ENCODE data around the gene OR4D2.
"Not testable (repeated sequence)": the region's sequence is repeated elsewhere in the genome, so short reads cannot be mapped to it uniquely, and the experiment has no call there.

The OR4D2 gene

DNA sequence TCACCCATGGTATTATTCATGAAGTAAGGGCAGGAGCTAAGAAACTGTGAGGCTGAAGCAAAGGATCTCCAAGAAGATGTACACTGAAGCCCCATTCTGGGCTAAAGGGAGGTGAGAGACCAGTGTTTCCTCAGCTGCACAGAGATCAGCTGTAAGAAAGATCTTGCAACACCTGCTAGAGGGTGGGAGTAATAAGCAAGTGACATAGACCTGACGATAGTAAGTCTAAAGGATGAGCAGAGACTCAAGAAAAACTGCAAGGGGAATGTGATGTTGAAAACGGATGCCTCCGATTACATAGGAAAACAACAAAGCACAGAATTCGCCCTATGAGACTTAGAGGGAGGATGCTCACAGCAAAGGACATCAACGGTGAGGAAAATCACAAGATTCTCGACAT is at the start of gene OR4D2:
Gene OR4D2, plus strand, starts transcription at position 301 of the 400 bp plus-strand sequence. CDS start 2,674 bp downstream, outside the sequence.
- DNase-seq: no peak

DNA sequence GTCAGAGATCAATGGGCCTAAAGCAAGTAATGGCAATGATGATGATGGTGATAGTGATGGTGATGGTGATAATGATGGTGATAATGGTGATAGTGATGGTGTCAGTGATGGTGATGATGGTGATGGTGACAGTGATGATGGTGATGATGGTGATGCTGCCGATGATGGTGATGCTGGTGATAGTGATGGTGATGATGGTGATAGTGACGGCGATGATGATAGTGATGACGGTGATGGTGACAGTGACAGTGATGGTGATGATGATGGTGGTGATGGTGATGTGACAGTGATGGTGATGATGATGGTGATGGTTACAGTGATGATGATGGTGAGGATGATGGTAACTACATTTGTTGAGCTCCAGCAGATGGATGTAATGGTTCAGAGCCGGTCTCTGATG is 49.4 kb upstream of the OR4D2 start:
- DNase-seq: no peak

DNA sequence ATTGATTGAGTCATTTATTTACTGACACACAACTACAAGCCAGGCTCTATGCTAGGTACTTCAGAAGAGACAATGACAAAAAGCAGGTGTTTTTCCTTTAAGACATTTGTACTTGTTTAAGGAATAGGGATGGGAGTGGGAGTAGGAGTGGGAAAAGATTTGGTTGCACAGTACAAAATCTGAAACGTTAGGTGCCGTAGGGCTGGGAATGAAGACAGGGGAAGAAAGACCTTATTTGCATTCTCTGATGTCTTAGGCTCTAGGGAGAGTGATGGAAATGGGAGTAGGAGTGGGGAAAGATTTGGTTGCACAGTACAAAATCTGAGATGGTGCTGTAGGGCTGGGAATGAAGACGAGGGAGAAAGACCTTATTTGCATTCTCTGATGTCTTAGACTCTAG is 47.3 kb upstream of the OR4D2 start:
- DNase-seq: no peak

DNA sequence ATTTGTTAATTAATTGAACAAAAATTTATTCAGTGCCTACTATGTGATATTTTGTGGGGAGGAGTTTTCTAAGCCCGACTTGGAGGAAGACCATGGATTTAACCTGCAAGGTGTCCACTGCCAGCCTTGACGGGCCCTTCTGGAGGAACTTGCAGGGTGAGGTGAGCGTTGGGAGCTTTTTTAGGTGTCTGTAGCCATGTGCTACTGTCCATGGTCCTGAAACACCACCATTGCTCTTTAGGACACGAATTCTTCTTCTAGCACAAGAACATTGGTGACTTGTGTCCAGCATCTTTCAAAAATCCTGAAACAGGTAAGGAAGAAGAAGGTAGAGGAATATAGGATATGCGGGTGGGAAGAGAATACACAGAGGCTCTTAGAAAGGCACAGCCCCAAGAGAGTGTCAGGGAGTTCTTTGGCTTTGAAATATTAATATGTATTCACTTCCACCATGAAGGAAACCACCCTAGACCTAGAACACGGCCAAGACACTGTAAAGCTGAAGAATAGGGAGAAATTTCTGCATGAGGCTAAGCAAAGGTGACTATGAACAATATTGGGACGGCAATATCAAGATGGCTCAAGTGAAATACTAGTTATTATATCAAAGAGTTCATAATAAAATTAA is 46.5 kb upstream of the OR4D2 start:
- peak; percentile 62 for DNase-seq

DNA sequence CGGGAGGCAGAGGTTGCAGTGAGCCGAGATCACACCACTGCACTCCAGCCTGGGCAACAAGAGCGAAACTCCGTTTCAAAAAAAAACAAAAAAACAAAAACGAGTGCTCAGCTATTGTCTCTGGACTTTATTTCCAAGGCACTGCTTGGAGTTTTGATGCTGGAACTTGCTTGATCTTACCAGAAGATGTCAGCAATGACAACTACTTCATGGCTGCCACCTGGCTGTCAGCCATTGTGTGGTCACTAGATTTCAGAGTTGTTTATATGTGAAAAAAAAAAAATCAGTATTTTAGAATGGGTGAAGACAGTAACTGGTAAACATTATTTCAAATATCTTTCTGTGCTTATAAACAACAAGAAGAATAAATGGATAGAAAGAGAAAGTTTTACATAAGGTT is 44.9 kb upstream of the OR4D2 start:
- DNase-seq: peak; percentile 75

DNA sequence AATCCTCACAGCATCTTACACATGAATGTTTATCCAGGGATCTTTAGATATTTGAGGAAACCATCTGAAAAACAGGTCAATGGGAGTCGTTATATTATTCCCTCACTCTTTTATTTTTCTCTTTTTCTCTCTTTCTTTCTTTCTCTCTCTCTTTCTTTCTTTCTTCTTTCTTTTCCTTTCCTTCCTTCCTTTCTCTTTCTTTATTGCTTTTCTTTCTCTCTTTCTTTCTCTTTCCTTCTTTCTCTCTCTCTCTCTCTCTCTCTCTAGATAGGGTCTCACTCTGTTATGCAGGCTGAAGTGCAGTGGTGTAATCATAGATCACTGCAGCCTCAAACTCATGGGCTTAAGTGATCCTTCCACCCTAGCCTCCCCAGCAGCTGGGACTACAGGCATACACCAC is 38.9 kb upstream of the OR4D2 start:
- DNase-seq: no peak

DNA sequence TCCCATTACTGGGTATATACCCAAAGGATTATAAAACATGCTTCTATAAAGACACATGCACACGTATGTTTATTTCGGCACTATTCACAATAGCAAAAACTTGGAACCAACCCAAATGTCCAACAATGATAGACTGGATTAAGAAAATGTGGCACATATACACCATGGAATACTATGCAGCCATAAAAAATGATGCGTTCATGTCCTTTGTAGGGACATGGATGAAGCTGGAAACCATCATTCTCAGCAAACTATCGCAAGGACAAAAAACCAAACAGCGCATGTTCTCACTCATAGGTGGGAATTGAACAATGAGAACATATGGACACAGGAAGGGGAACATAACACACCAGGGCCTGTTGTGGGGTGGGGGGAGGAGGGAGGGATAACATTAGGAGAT is 34.1 kb upstream of the OR4D2 start:
- DNase-seq: not testable (repeated sequence)

DNA sequence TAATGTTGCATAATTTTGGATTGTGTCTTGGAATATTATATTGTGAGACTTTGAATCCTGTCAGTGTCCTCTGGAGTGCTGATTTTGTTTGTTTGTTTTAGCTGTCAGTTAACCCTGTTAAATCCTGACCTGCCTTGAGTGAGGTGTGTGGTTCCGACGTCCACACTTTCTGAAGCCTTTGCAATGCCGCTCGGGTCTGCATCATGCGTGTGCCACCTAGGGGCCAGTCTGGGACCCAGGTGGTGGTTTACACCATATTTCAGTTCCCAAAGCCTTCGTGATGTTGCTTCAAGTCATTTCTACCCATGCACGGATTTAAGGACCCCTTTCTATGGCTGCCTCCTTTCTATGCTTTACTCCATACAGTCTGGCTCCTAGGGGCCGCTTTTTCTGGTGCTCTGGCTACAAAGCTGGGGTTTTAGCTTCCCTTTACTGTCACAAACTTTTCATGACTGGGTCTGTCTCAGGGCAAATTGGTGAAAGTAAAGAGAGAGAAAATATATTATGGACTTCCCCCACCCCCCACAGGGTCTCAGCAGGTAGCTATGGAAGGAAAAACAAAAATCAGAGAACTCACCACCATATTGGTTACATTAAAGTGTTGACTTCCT is 30.0 kb upstream of the OR4D2 start:
- DNase-seq: no peak

DNA sequence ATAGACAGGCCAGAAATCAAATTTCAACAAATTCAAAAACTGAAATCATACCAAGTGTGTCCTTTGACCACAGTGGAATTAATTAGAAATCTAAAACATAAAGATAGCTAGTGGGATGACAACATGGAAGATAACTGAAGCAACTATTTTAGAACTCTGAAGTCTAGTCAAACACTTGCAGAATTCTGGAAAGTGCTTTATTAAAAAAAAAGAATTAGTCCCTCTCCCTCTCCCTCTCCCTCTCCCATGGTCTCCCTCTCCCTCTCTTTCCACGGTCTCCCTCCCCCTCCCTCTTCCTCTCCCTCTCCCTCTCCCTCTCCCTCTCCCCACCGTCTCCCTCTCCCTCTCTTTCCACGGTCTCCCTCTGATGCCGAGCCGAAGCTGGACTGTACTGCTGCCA is 25.3 kb upstream of the OR4D2 start:
- DNase-seq: no peak

DNA sequence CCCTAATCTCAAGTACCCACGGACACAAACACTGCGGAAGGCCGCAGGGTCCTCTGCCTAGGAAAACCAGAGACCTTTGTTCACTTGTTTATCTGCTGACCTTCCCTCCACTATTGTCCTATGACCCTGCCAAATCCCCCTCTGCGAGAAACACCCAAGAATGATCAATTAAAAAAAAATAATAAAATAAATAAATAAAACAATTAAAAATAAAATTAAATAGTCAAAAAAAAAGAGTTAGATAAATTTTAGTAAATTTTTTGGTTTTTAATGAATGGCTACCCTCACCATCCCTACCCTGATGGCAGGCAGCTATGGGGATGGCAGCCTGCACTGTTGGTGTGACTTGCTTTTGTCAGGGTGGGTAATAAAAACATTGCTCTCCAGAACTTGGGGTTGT is 23.4 kb upstream of the OR4D2 start:
- not testable (repeated sequence) for DNase-seq

DNA sequence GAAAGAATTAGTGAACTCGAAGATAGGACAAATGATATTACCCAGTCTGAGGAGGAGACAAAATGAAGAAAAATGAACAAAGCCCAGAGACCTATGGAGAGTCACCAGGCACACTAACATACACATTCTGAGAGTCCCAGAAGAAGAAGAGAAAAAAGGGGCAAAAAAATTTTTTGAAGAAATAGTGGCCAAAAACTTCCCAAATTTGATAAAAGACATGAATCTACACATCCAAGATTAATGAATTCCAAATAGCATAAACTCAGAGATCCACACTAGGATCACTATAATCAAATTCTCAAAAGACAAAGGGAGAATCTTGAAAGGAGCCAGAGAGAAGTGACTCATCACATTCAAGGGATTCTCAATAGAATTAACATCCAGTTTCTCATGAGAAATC is 22.0 kb upstream of the OR4D2 start:
- no peak for DNase-seq

DNA sequence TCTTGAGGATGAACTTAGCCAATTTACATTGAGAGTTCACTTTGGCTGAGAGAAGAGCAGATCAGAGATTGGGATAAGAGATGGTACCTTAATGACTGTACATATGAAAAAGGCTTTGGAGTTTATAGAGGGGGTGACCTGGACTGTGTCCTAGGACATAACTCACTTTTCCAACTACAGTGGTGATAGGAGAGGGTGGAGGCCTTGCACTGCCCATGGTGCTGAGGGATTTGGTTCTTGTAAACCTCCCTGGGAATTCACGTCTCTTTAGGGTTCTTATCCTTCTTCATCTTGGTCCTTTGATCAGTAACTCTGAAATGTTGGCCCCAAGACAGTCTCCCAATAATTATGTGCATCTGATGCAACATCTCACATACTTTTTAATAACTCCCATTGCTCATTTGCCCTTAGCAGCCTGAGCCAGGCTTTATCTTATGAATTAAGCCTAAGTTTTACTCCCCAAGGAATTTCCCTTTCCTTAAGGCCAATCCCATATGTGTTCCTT is 18.8 kb upstream of the OR4D2 start, which contains the start of gene OR4D1:
Gene OR4D1, plus strand, starts transcription at position 455 of the 505 bp plus-strand sequence. CDS start 6,770 bp downstream, outside the sequence.
- DNase-seq: no peak

DNA sequence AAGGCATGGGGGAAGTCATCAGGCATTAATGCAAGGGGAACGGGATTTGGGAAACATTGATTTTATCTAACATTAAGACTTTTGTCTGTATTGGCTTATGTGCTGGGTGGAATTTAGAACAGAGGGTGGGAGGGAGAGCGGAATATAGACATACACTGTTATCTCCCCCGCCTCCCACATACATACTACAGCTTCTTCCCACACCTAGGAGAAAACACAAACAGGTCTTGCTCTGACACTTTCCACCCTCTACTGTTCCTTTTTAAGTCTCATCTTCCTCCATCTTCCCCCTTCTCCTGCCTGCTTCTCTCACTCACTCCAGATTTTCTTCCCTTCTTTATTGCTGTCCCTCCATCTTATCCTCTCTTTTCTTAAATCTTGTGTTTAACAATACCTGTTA is 18.2 kb upstream of the OR4D2 start:
- DNase-seq: no peak

DNA sequence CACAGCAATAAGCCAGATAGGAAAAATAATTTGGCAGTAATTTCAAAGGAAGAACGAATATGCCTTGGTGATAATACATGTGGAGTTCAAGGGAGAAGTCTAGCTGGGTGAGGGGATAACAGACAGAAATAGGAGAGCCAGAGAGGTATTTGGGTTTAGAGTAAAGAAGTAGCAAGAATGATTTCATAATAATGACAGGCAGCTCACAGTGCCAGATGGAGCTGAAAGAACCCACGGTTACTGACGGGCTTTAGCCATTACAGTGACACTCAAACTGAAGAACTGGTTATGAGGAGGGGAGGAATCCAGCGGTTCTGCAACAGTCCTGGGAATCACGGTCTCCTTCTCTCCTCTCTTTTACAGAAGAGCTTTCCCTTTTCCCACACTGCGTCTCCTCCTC is 16.4 kb upstream of the OR4D2 start:
- no peak for DNase-seq

DNA sequence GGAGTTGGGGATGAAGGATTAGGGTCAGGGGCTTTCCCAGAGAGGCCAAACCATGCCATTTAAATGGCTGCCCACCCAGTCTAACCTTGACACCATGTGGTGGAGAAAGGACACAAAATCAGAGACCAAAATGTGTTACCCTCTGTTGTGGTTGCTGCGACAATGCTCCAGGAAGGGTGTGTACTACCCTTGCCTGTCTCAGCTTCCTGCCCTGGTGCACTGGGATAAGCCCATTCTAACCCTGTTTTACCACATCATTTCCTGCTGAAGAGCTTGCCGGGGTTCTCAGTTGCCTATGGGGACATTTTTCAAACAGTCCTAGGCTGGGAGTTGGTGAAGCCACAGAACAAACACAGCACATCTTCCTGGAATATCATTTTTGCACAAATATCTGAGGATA is 13.7 kb upstream of the OR4D2 start:
- peak; percentile 86 for DNase-seq

DNA sequence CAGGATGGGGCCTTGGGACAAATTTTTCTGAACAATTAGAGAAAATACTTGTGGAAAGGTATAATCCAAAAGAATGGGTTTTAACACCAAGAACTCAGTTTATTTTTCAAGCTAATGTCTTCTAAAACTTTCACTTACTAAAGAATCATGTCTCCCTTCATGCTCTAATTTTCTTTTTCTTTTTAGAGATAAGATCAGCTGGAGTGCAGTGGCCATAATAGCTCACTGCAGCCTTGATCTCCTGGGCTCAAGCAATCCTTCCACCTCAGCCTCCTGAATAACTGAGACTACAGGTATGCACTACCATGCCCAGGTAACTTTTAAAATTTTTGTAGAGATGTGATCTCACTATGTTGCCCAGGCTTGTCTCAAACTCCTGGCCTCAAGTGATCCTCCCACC is 13.1 kb upstream of the OR4D2 start:
- DNase-seq: peak; percentile 18

DNA sequence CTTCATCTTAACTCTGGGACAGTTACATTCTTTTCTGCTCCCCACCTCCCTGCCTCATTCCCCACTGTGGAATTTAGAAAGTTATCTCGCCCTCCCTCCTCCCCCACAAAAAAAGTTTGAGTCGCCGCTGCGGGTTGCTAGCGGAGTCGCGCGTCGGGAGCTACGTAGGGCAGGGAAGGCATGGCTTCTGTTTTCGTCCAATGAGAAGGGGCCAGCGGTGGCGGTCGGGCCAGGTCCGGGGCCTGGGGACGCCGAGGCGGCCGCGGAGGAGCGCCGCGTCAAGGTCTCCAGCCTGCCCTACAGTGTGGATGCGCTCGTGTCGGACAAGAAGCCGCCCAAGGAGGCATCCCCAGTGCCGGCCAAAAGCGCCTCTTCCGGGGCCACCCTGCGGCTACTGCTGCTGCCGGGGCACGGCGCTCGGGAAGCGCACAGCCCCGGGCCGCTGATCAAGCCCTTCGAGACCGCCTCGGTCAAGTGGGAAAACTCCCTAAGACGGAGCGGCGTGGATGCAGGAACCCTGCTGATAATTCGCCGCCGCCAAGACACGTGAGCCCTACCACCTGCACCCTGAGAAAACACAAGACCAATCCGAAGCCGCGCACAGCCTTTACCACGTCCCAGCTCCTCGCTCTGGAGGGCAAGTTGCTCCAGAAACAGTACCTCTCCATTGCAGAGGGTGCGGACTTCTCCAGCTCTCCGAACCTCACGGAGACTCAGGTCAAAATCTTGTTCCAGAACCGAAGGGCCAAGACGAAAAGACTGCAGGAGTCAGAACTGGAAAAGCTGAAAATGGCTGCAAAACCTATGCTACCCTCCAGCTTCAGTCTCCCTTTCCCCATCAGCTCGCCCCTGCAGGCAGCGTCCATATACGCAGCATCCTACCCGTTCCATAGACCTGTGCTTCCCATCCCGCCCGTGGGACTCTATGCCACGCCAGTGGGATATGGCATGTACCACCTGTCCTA is 9.7 kb upstream of the OR4D2 start:
- DNase-seq: peak; percentile 71

DNA sequence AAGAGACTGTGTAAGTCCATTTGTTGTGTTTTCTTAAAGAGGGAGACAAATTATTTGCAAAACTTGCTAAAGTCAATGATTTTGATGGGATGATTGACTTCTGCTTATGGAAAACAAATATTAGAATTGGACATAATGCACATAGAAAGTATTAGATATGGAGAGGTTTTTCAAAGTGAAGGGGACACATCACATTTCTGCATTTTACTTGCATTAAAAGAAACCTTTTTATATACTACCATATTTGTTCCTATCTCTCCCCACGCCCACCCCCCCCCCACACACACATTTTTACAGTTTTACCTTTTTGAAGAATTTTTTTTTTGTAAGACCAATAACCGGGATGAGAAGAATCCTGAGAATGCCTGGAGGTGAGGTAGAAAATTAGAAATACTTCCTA is 8.6 kb upstream of the OR4D2 start:
- DNase-seq: no peak

DNA sequence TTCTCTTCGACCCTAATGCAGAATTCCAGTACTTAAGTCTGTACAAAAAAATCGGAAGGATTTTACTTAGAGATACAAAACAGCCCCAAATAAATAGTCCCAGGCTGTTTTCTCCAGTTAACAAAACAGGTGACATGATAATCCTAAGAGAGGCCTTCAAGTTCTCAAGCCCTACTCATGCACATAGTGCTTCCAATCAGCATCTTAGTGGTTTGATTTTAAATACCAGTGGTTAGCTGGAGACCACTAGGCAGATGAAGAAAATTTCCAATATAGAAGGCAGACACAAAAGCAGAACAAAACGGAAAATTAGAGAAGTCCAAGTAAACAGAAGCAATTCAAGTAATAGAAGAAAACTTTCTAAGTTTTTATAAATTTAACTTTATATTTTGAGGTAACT is 5.2 kb upstream of the OR4D2 start:
- no peak for DNase-seq

DNA sequence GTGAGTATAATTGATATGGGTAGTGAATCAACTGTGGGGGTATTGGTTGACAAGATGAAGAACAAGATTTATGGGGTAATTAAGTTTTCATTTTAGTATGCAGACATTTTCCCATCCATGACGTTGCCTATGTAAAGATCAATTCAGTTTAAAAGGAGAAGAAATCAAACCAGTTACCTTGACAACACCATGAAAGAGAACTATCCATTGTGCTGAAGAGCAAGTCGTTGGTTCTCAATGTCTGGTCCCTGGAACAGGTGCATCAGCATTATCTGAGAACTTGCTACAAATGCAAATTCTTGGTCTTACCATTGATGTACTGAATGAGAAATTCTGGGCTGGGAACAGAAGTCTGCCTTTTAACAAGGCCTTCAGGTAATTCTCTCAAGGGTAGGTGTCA is 801 bp upstream of the OR4D2 start:
- DNase-seq: no peak

DNA sequence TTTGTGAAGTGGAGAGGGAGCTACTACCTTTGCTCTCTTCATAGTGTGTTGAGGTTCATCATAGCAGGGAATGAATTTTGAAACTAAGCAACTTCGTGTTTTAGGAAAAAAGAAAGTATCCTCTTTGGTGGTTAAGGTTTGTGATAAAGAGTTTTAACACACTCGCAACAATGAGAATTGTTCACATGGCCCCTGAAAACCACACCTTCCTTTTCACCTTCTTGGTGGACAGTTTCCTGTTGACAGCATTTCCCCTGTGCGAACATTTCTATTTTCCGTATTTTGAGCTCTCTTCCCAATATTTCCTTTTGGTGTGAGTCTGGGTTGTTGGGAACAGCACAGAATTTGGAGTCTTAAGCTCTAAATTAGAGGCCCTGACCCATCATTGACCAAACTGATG is 3.8 kb downstream of the OR4D2 start:
- peak; percentile 33 for DNase-seq

DNA sequence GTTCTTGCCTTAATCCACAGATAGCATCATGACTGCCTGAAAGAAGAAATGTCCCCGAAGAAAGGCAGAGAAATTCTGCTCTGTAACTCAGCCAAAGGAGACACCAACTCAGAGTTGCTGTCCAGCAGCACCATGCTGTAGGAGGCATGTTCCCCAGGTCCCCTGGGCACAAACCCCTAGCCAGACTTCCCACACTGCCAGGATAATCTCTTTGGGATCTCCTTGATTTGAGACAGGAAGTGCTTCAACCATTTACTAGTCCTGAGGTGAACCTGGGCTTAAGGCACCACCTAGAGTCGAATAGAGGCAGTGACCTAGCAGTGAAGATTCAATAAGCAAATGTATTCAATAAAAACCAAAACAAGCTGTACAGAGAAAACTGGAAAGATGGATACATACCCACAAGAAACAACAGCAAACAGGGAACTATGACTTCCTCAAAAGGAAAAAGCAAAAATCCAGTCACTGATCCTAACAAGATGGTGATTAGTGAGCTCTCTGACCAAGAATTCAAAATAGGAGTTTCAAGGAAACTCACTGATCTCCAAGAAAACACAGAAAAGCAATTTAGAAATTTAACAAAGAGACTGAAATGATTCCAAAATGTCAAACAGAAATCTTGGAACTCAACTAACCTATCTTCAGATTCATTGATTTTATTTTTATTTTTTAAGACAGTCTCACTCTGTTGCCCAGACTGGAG is 5.7 kb downstream of the OR4D2 start:
- DNase-seq: peak; percentile 78

DNA sequence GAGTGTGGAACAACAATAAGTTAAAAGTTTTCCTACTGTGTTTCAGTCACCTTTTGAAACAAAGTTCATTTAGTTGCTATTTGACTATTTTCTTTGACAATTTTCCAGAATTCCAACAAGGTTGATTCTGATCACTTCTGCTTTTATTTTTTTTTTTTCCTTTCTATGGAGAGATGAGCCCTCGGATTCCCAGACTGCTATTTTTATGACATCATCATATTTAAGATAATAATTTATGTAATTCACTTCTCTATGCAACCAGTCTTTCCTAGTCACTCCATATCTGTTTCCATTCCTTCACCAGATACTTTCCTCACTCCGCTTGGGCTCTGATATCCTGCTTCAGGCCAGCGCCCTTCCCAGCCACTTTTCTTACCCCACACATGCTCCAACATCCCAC is 8.1 kb downstream of the OR4D2 start:
- no peak for DNase-seq

Data from CD4-positive, alpha-beta T cell treated with Interleukin-10 for 1 hour (primary cell).